Measurements from ENCODE around the gene SYF2. TPM values are rescaled to one million over a fixed set of nuclear protein-coding genes. Genes with fewer than 3 reads are reported as not detected.

SYF2 gene
- total and polyA plus RNA-seq, 9 donors = 38.2 to 141 (median 72.2) TPM

- DNase-seq = no peak
- intact Hi-C loops (cut with DNase I) = no loop called here
- H3K4me1 ChIP-seq (ENCODE audit: insufficient read depth) = no peaks in the 10 kb centered on the region
- H3K27ac ChIP-seq = no peak overlapping the region
- H3K4me3 ChIP-seq = no peak overlapping the region
- H3K9me3 ChIP-seq = no peaks in the 10 kb centered on the region
- no peaks in the 10 kb centered on the region for H3K27me3 ChIP-seq
- TF ChIP-seq EP300 (IDR thresholded peaks at IDR 0.05) (no peak), CTCF (IDR thresholded peaks at IDR 0.05) (no peak), POLR2A (IDR thresholded peaks at IDR 0.05) (no peak)
- no peaks in the 10 kb centered on the region for H3K36me3 ChIP-seq
- WGBS, 3 donors = 83 to 88% (median 87%) methylated on average over 21 of the region's 21 CpGs
Measured at GRCh38 chr1:25183126-25183980, 48.9 kb downstream of the SYF2 start.

- Histone ChIP-seq H3K4me3 (no peak overlapping the region), H3K9me3 (no peaks in the 10 kb centered on the region), H3K36me3 (no peaks in the 10 kb centered on the region), H3K27me3 (no peaks in the 10 kb centered on the region), H3K27ac (no peak overlapping the region), H3K4me1 (ENCODE audit: insufficient read depth) (no peaks in the 10 kb centered on the region)
- no peak for TF ChIP-seq CTCF (IDR thresholded peaks at IDR 0.05)
- no peak for TF ChIP-seq POLR2A (IDR thresholded peaks at IDR 0.05)
- TF ChIP-seq EP300 (IDR thresholded peaks at IDR 0.05) = no peak
- 75 to 76% (median 75%) methylated on average over 14 of the region's 14 CpGs for WGBS, 3 donors
- DNase-seq = no peak
- intact Hi-C loops (cut with DNase I) = no loop called here
Measured at GRCh38 chr1:25182629-25183028, 49.7 kb downstream of the SYF2 start.

- 80 to 87% (median 84%) methylated on average over 6 of the region's 6 CpGs for WGBS, 3 donors
- TF ChIP-seq POLR2A (IDR thresholded peaks at IDR 0.05) = no peak
- no peak for TF ChIP-seq EP300 (IDR thresholded peaks at IDR 0.05)
- TF ChIP-seq CTCF (IDR thresholded peaks at IDR 0.05) = no peak
- DNase-seq = no peak
Measured at GRCh38 chr1:25180996-25181395, 51.3 kb downstream of the SYF2 start.

GRCh38 chr1:25178917-25179561 lies 53.3 kb downstream of the SYF2 start:
- H3K4me1 ChIP-seq (ENCODE audit: insufficient read depth) = no peaks in the 10 kb centered on the region
- intact Hi-C loops (cut with DNase I) = no loop called here
- 67 to 83% (median 69%) methylated on average over 7 of the region's 7 CpGs for WGBS, 3 donors
- H3K4me3 ChIP-seq = no peak overlapping the region
- H3K27me3 ChIP-seq = no peaks in the 10 kb centered on the region
- H3K36me3 ChIP-seq = no peaks in the 10 kb centered on the region
- no peak overlapping the region for H3K27ac ChIP-seq
- DNase-seq = no peak
- no peaks in the 10 kb centered on the region for H3K9me3 ChIP-seq
- TF ChIP-seq EP300 (IDR thresholded peaks at IDR 0.05) (no peak), CTCF (IDR thresholded peaks at IDR 0.05) (no peak), POLR2A (IDR thresholded peaks at IDR 0.05) (no peak)

More at GRCh38 chr1:25180996-25181395, 51.3 kb downstream of the SYF2 start:
- no peaks in the 10 kb centered on the region for H3K27me3 ChIP-seq
- H3K36me3 ChIP-seq = no peaks in the 10 kb centered on the region
- H3K4me1 ChIP-seq (ENCODE audit: insufficient read depth) = no peaks in the 10 kb centered on the region
- intact Hi-C loops (cut with DNase I) = no loop called here
- no peak overlapping the region for H3K27ac ChIP-seq
- H3K9me3 ChIP-seq = no peaks in the 10 kb centered on the region
- H3K4me3 ChIP-seq = no peak overlapping the region
